GM12878 (cell line): ENCODE data around the gene HEXIM2. TPM values are rescaled to one million over a fixed set of nuclear protein-coding genes. Genes with fewer than 3 reads are reported as not detected.

Source experiments
- BCL3 ChIP-seq: IDR thresholded peaks from 2 replicates; pipeline ENCODE4 v1.6.1; 2011; ENCODE audit warnings: borderline replicate concordance, low read depth, mild to moderate bottlenecking, moderate library complexity, low read length; ENCODE audit not compliant: insufficient read depth, poor library complexity, severe bottlenecking
- CEBPZ ChIP-seq: fragments of 150-350 bp; IDR thresholded peaks from 2 replicates; pipeline ENCODE4 v1.6.1; 2016; ENCODE audit warnings: low read depth, low read length
- CREB1 ChIP-seq: IDR thresholded peaks from 2 replicates; pipeline ENCODE4 v1.6.1; 2012; ENCODE audit warnings: low read depth, mild to moderate bottlenecking, inconsistent platforms
- CTCF ChIP-seq, 3 experiments: IDR thresholded peaks in 2 of 3; conservative IDR thresholded peaks in 1 of 3; 2 replicates each; pipeline ENCODE4 v1.5.1; 2011; ENCODE audit warnings: low read depth in 3 of 3, low read length in 3 of 3, mild to moderate bottlenecking in 3 of 3, control low read depth in 2 of 3, moderate library complexity in 2 of 3, inconsistent platforms in 1 of 3, mixed read lengths in 1 of 3; ENCODE audit not compliant: control insufficient read depth in 2 of 3, insufficient read depth in 1 of 3; ENCODE audit errors: extremely low read depth in 1 of 3
- EP300 ChIP-seq, 2 experiments: fragments of 150-350 bp in 1 of 2; IDR thresholded peaks; 2 replicates each; pipeline ENCODE4 v1.6.1; 2011 to 2012; ENCODE audit warnings: low read depth in 2 of 2, low read length in 2 of 2, borderline replicate concordance in 1 of 2, improper control_type of control experiment in 1 of 2, inconsistent platforms in 1 of 2; ENCODE audit not compliant: control insufficient read depth in 1 of 2
- IKZF2 ChIP-seq, 2 experiments: fragments of 450-650 bp; IDR thresholded peaks; 2 replicates each; pipeline ENCODE4 v1.6.1; 2017; ENCODE audit warnings: mild to moderate bottlenecking in 2 of 2, moderate library complexity in 2 of 2
- JUNB ChIP-seq: IDR thresholded peaks from 2 replicates; pipeline ENCODE4 v1.6.1; 2016; ENCODE audit warnings: antibody characterized with exemption, mild to moderate bottlenecking
- RELA ChIP-seq: fragments of 450-650 bp; IDR thresholded peaks from 2 replicates; pipeline ENCODE4 v1.8.0; 2014; ENCODE audit warnings: borderline replicate concordance; ENCODE audit not compliant: partially characterized antibody
- STAT3 ChIP-seq: IDR thresholded peaks from 2 replicates; pipeline ENCODE4 v1.6.1; 2011; ENCODE audit warnings: low read depth, low read length, improper control_type of control experiment
- ZBTB40 ChIP-seq: fragments of 450-650 bp; IDR thresholded peaks from 2 replicates; pipeline ENCODE4 v1.6.1; 2016; ENCODE audit warnings: mild to moderate bottlenecking, moderate library complexity, borderline replicate concordance
- polyA plus RNA-seq, 11 experiments: library from polyadenylated mRNA; depleted of rRNA in 4 of 11; unstranded in 6 of 11; stranded (reverse) in 5 of 11; fragments of >200 nt; fragmentation: Nextera tagmentation in 4 of 11; fragmentation: Illumina TruSeq in 1 of 11; extraction: Ambion mirVana in 4 of 11; extraction: Trizol in 1 of 11; gene quantifications; 1 replicate in 1 of 11; 2 replicates in 10 of 11; pipeline versions ENCODE4 v1.2.1 to v1.2.3, GENCODE V29; 2011 to 2016; ENCODE audit warnings: inconsistent platforms in 2 of 11, missing spikeins in 2 of 11, low read depth in 1 of 11
- total RNA-seq, 4 experiments: library from RNA; depleted of rRNA in 3 of 4; stranded (reverse); fragments of >200 nt in 3 of 4; fragmentation: Illumina TruSeq in 1 of 4; extraction: Trizol in 1 of 4; gene quantifications; 2 replicates each; pipeline versions ENCODE4 v1.2.1 to v1.2.3, GENCODE V29; 2013 to 2021

Gene HEXIM2
- total and polyA plus RNA-seq, 10 of the 15 experiments (the other 5 are each of a cell fraction or from before 2014, with no cell fraction given): 0.10 to 10.3 (median 6.4) TPM

- TF ChIP-seq BCL3: peak; percentile 56
- TF ChIP-seq STAT3: no peak
- TF ChIP-seq EP300 (IDR thresholded peaks at IDR 0.05; ENCODE audit: borderline replicate concordance in 1 of 2, control insufficient read depth in 1 of 2, low read depth in 2 of 2, low read length in 2 of 2): peak in 1 of 2 experiments; percentile 26; a peak in 1 of 4 replicates
- no peak for TF ChIP-seq CEBPZ
- TF ChIP-seq ZBTB40: no peak
- peak; percentile 39; the same call in 1 of the 2 replicates for TF ChIP-seq JUNB
- no peak for TF ChIP-seq CTCF (IDR thresholded peaks at IDR 0.05 in 2 of 3, conservative IDR thresholded peaks at IDR 0.05 in 1 of 3; ENCODE audit: control insufficient read depth in 2 of 3, extremely low read depth in 1 of 3, insufficient read depth in 1 of 3, low read depth in 3 of 3, low read length in 3 of 3)
- peak; percentile 16; the same call in 1 of the 2 replicates for TF ChIP-seq CREB1
- TF ChIP-seq IKZF2 (IDR thresholded peaks at IDR 0.05): 0 out of 4 replicates have a peak, but pooled peaks of 1 of the 2 experiments have one; percentile 37
- TF ChIP-seq RELA: peak; percentile 19
These were observed 11.7 kb upstream of the HEXIM2 start (continued) for GRCh38 chr17:45149669-45150664.
